Measurements from ENCODE around the gene BRAT1.

Gene BRAT1

DNA sequence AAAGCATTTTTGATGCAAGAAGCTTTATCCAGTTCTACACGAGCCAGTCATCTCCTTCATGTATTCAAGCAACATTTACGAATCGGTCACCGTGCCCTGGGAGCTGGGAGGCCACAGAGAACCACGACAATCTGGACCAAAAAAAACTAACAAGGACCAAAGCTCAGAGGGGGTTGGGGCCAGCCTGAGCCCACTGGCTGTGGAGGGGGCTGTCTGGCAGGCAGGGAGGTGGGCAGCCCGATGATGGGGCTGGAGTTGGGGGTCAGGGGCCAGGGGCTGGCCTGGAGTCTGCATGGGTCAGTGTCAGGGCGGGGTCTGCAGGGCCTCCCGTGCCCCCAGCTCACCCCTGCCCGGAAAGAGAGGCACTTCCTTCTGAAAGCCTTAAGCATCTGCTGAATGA is 66.6 kb downstream of the BRAT1 start:
- WGBS, 2 experiments (ENCODE audit: insufficient coverage in 2 of 2) = 81 to 89% methylated on average over 8 to 9 of the region's 9 CpGs

DNA sequence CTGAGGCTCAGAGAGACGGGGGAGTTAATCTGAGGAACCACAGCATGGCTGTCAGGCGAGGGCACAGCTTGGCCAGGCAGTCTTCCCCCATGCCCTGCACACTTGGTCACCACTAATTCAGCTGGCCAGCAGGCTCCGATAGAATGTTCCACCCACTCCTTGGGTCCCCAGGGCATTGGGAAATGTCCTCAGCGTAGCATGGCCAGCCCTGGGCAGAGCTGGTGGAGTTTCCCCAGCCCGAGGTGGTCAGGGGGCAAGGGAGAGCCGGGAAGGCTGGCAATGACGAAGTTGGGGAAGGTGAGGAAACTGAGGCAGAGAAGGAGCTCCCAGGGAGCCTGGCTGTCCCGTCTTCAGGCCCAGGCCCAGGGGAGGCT is 67.1 kb downstream of the BRAT1 start:
- Histone ChIP-seq H3K27ac (ENCODE audit: low read depth, low read length, severe bottlenecking) (no peak overlapping the region), H3K4me1 (ENCODE audit: control insufficient read depth, insufficient read depth, low read length, poor library complexity, severe bottlenecking) (no peaks in the 10 kb centered on the region), H3K4me3 (ENCODE audit: extremely low read depth, insufficient read depth, low read length, poor library complexity, severe bottlenecking) (no peak overlapping the region), H3K36me3 (ENCODE audit: control insufficient read depth, insufficient read depth, low read length) (no peaks in the 10 kb centered on the region), H3K9me3 (ENCODE audit: control insufficient read depth, low read length) (no peaks in the 10 kb centered on the region)
- WGBS, 2 experiments (ENCODE audit: insufficient coverage in 2 of 2) = 94% methylated on average over 7 to 8 of the region's 8 CpGs

More for the DNA sequence above, 66.6 kb downstream of the BRAT1 start:
- H3K4me1 ChIP-seq (ENCODE audit: control insufficient read depth, insufficient read depth, low read length, poor library complexity, severe bottlenecking) = no peaks in the 10 kb centered on the region
- H3K4me3 ChIP-seq (ENCODE audit: extremely low read depth, insufficient read depth, low read length, poor library complexity, severe bottlenecking) = no peak overlapping the region
- no peak overlapping the region for H3K27ac ChIP-seq (ENCODE audit: low read depth, low read length, severe bottlenecking)
- no peaks in the 10 kb centered on the region for H3K9me3 ChIP-seq (ENCODE audit: control insufficient read depth, low read length)
- no peaks in the 10 kb centered on the region for H3K36me3 ChIP-seq (ENCODE audit: control insufficient read depth, insufficient read depth, low read length)

Data from mesodermal cell (in vitro differentiated cells).